Endodermal cell (in vitro differentiated cells): ENCODE results near the gene HOXA4. TPM values are rescaled to one million over a fixed set of nuclear protein-coding genes. Genes with fewer than 3 reads are reported as not detected.

Experiments used
- DNase-seq: peaks from one replicate; pipeline ENCODE4 v3.0.0-alpha.2; 2017
- H3K27ac ChIP-seq: 2 replicates; pipeline ENCODE4 v1.5.1; 2013; ENCODE audit warnings: mild to moderate bottlenecking, low read depth, low read length, moderate library complexity
- H3K27me3 ChIP-seq: 2 replicates; pipeline ENCODE4 v1.6.1; 2013; ENCODE audit warnings: mild to moderate bottlenecking, low read length, moderate library complexity; ENCODE audit not compliant: insufficient read depth, control insufficient read depth, poor library complexity, severe bottlenecking
- H3K36me3 ChIP-seq: 2 replicates; pipeline ENCODE4 v1.7.0; 2013; ENCODE audit warnings: mild to moderate bottlenecking, low read length, moderate library complexity; ENCODE audit not compliant: control insufficient read depth, insufficient read depth
- H3K4me1 ChIP-seq: one replicate; pipeline ENCODE4 v1.7.0; 2013; ENCODE audit warnings: low read length; ENCODE audit not compliant: control insufficient read depth, insufficient read depth
- H3K4me3 ChIP-seq: 2 replicates; pipeline ENCODE4 v1.5.1; 2013; ENCODE audit warnings: mild to moderate bottlenecking, low read length, moderate library complexity
- H3K9ac ChIP-seq: 2 replicates; pipeline ENCODE4 v1.6.1; 2013; ENCODE audit warnings: mild to moderate bottlenecking, low read length, moderate library complexity; ENCODE audit not compliant: poor library complexity, severe bottlenecking; ENCODE audit errors: extremely low read depth
- H3K9me3 ChIP-seq: 2 replicates; pipeline ENCODE4 v1.6.1; 2013; ENCODE audit warnings: mild to moderate bottlenecking, low read length, moderate library complexity; ENCODE audit not compliant: control insufficient read depth
- H3K27ac Mint-ChIP-seq: 2 replicates; pipeline ENCODE4 v1.8.0; 2020; ENCODE audit warnings: mixed read lengths
- H3K27me3 Mint-ChIP-seq: 2 replicates; pipeline ENCODE4 v1.8.0; 2021; ENCODE audit warnings: mild to moderate bottlenecking, mixed read lengths; ENCODE audit not compliant: insufficient read depth
- H3K36me3 Mint-ChIP-seq: 2 replicates; pipeline ENCODE4 v1.8.0; 2020; ENCODE audit warnings: low read depth, mixed read lengths
- H3K4me1 Mint-ChIP-seq: 2 replicates; pipeline ENCODE4 v1.8.0; 2020; ENCODE audit warnings: mixed read lengths
- H3K4me3 Mint-ChIP-seq: 2 replicates; pipeline ENCODE4 v1.8.0; 2020; ENCODE audit warnings: mild to moderate bottlenecking, moderate library complexity, mixed read lengths
- H3K9me3 Mint-ChIP-seq: 2 replicates; pipeline ENCODE4 v1.8.0; 2020; ENCODE audit warnings: mild to moderate bottlenecking, mixed read lengths
- CTCF ChIP-seq: fragments of 200-600 bp; sonication (generic); conservative IDR thresholded peaks from 2 replicates; pipeline ENCODE4 v1.5.0; 2021; ENCODE audit warnings: antibody characterized with exemption, mild to moderate bottlenecking
- WGBS, 2 experiments: methylation state at CpG; one replicate each; pipeline versions ENCODE4 v1.1.5 to v1.1.7; 2013; ENCODE audit warnings: missing lambda C conversion rate in 2 of 2, mixed read lengths in 1 of 2; ENCODE audit not compliant: insufficient coverage in 1 of 2, insufficient read length in 1 of 2; 5-methylcytosine and 5-hydroxymethylcytosine counted together
- total RNA-seq, 2 donors: library from RNA; stranded (reverse); fragmentation: NEBNext Ultra II Directional in 1 of 2; extraction: Animal tissue kit (Norgen Biotek cat#: 25700) in 1 of 2; gene quantifications; 2 replicates in 1 of 2; 3 replicates in 1 of 2; pipeline ENCODE4 v1.2.1, GENCODE V29; 2021

The HOXA4 gene
- total RNA-seq, 2 donors from 2014 or later = not detected

- peaks cover 4% of the 10 kb centered on the region for H3K9me3 ChIP-seq
- Mint-ChIP-seq H3K4me1 (peaks cover 8% of the 10 kb centered on the region), H3K36me3 (no peaks in the 10 kb centered on the region), H3K27me3 (peaks cover 95% of the 10 kb centered on the region), H3K4me3 (no peak overlapping the region), H3K9me3 (no peaks in the 10 kb centered on the region), H3K27ac (no peak overlapping the region)
- no peak overlapping the region for H3K4me3 ChIP-seq
- peaks cover 97% of the 10 kb centered on the region for H3K27me3 ChIP-seq
- H3K27ac ChIP-seq = no peak overlapping the region
- no peak for TF ChIP-seq CTCF
- H3K9ac ChIP-seq = no peak overlapping the region
- no peak for DNase-seq
- H3K36me3 ChIP-seq = no peaks in the 10 kb centered on the region
- 50 to 69% methylated on average over 2 to 4 of the region's 4 CpGs for WGBS, 2 experiments
- H3K4me1 ChIP-seq = no peaks in the 10 kb centered on the region
These were observed 20.9 kb downstream of the HOXA4 start for GRCh38 chr7:27109466-27110185.

GRCh38 chr7:27108390-27109127 is 22.0 kb downstream of the HOXA4 start:
- H3K27ac Mint-ChIP-seq = no peak overlapping the region
- no peaks in the 10 kb centered on the region for H3K9me3 Mint-ChIP-seq
- H3K27me3 Mint-ChIP-seq = peaks cover 99% of the 10 kb centered on the region
- H3K9me3 ChIP-seq = peaks cover 4% of the 10 kb centered on the region
- H3K36me3 ChIP-seq = no peaks in the 10 kb centered on the region
- H3K36me3 Mint-ChIP-seq = no peaks in the 10 kb centered on the region
- 6 to 10% methylated on average over 11 to 41 of the region's 41 CpGs for WGBS, 2 experiments
- no peaks in the 10 kb centered on the region for H3K4me1 ChIP-seq
- H3K9ac ChIP-seq = no peak overlapping the region
- no peak overlapping the region for H3K4me3 Mint-ChIP-seq
- peaks cover 8% of the 10 kb centered on the region for H3K4me1 Mint-ChIP-seq
- peaks cover 100% of the 10 kb centered on the region for H3K27me3 ChIP-seq
- TF ChIP-seq CTCF = no peak
- H3K4me3 ChIP-seq = no peak overlapping the region
- DNase-seq = peak; percentile 87
- peak overlapping the region; percentile 59 for H3K27ac ChIP-seq

GRCh38 chr7:27107391-27108381 is 22.9 kb downstream of the HOXA4 start:
- no peak overlapping the region for H3K27ac Mint-ChIP-seq
- H3K9ac ChIP-seq = no peak overlapping the region
- H3K27me3 Mint-ChIP-seq = peaks cover 100% of the 10 kb centered on the region
- H3K4me3 Mint-ChIP-seq = no peak overlapping the region
- no peaks in the 10 kb centered on the region for H3K36me3 ChIP-seq
- peaks cover 2% of the 10 kb centered on the region for H3K9me3 Mint-ChIP-seq
- H3K4me1 ChIP-seq = no peaks in the 10 kb centered on the region
- WGBS, 2 experiments = 7 to 18% methylated on average over 4 to 47 of the region's 47 CpGs
- H3K27me3 ChIP-seq = peaks cover 100% of the 10 kb centered on the region
- H3K9me3 ChIP-seq = peaks cover 4% of the 10 kb centered on the region
- H3K4me1 Mint-ChIP-seq = peaks cover 12% of the 10 kb centered on the region
- H3K36me3 Mint-ChIP-seq = no peaks in the 10 kb centered on the region
- no peak overlapping the region for H3K4me3 ChIP-seq
- H3K27ac ChIP-seq = peak overlapping the region; percentile 59
- TF ChIP-seq CTCF = no peak
- peak; percentile 53 for DNase-seq
